Activated CD4-positive, CD25-positive, alpha-beta regulatory T cell treated with anti-CD3 and anti-CD28 coated beads, Interleukin-2, amount 50 U/mL, for 72 hours (primary cell): ENCODE measurements around the gene C16orf82.
"Not testable (repeated sequence)": the region's sequence is repeated elsewhere in the genome, so short reads cannot be mapped to it uniquely, and the experiment has no call there.

Source experiments
- DNase-seq: peaks from one replicate; pipeline ENCODE4 v3.0.0; 2021

C16orf82 gene

GRCh38 chr16:27066668-27067537 is at the start of gene C16orf82:
Gene C16orf82 (plus strand): TSS chr16:27066927.
- DNase-seq, result no peak

- no peak for DNase-seq
Measured at GRCh38 chr16:27020031-27020430, 46.7 kb upstream of the C16orf82 start.

- DNase-seq, result no peak
Measured at GRCh38 chr16:27024010-27024409, 42.7 kb upstream of the C16orf82 start.

GRCh38 chr16:27025581-27025980 is 41.1 kb upstream of the C16orf82 start:
- no peak for DNase-seq

- no peak for DNase-seq
Measured at GRCh38 chr16:27027971-27028370, 38.8 kb upstream of the C16orf82 start.

- DNase-seq, result no peak
Measured at GRCh38 chr16:27028591-27029110, 38.1 kb upstream of the C16orf82 start.

- no peak for DNase-seq
Measured at GRCh38 chr16:27029525-27029924, 37.2 kb upstream of the C16orf82 start.

- DNase-seq, result no peak
Measured at GRCh38 chr16:27033281-27033979, 33.3 kb upstream of the C16orf82 start.

GRCh38 chr16:27040732-27041131 is 26.0 kb upstream of the C16orf82 start:
- DNase-seq, result no peak

GRCh38 chr16:27046958-27047518 is 19.7 kb upstream of the C16orf82 start:
- DNase-seq, result no peak

- DNase-seq, result no peak
Measured at GRCh38 chr16:27048316-27048715, 18.4 kb upstream of the C16orf82 start.

GRCh38 chr16:27049117-27049516 is 17.6 kb upstream of the C16orf82 start:
- no peak for DNase-seq

- no peak for DNase-seq
Measured at GRCh38 chr16:27052007-27052406, 14.7 kb upstream of the C16orf82 start.

- DNase-seq, result no peak
Measured at GRCh38 chr16:27053996-27054395, 12.7 kb upstream of the C16orf82 start.

- no peak for DNase-seq
Measured at GRCh38 chr16:27058299-27058698, 8.4 kb upstream of the C16orf82 start.

GRCh38 chr16:27070776-27071175 is 4.0 kb downstream of the C16orf82 start:
- DNase-seq, result no peak

- no peak for DNase-seq
Measured at GRCh38 chr16:27073733-27074132, 7.0 kb downstream of the C16orf82 start.

GRCh38 chr16:27080895-27081294 is 14.2 kb downstream of the C16orf82 start:
- DNase-seq, result no peak

GRCh38 chr16:27083861-27084261 is 17.1 kb downstream of the C16orf82 start:
- no peak for DNase-seq

- no peak for DNase-seq
Measured at GRCh38 chr16:27084307-27085028, 17.7 kb downstream of the C16orf82 start.

- DNase-seq, result no peak
Measured at GRCh38 chr16:27085182-27085581, 18.5 kb downstream of the C16orf82 start.

GRCh38 chr16:27086031-27086430 is 19.3 kb downstream of the C16orf82 start:
- DNase-seq, result not testable (repeated sequence)

- DNase-seq, result no peak
Measured at GRCh38 chr16:27088216-27088615, 21.5 kb downstream of the C16orf82 start.
